ENCODE measurements around the gene ZMYND10.

- TF ChIP-seq CTCF (conservative IDR thresholded peaks at IDR 0.05; ENCODE audit: low read length), result no peak
- TF ChIP-seq EZH2phosphoT487 (IDR thresholded peaks at IDR 0.05; ENCODE audit: borderline replicate concordance), result no peak
These were observed 30.7 kb downstream of the ZMYND10 start for GRCh38 chr3:50314816-50315215.
